WTC11 (cell line): ENCODE data around the gene LYRM9.

Experiments used
- ATF3 ChIP-seq: sonication (generic); formaldehyde crosslinking; conservative IDR thresholded peaks from 2 replicates; pipeline ENCODE4 v1.8.1; 2022; ENCODE audit warnings: mild to moderate bottlenecking, missing genetic modification reagents
- CTCF ChIP-seq: fragments of 200-600 bp; IDR thresholded peaks from 2 replicates; pipeline ENCODE4 v1.8.0; 2022; ENCODE audit warnings: antibody characterized with exemption
- GABPB1 ChIP-seq: sonication (generic); formaldehyde crosslinking; IDR thresholded peaks from 2 replicates; pipeline ENCODE4 v1.8.1; 2023; ENCODE audit warnings: mild to moderate bottlenecking, missing genetic modification reagents
- ZBTB43 ChIP-seq: sonication (generic); formaldehyde crosslinking; IDR thresholded peaks from 2 replicates; pipeline ENCODE4 v1.8.1; 2023; ENCODE audit warnings: mild to moderate bottlenecking, missing genetic modification reagents
- TF ChIP-seq, protein P1 (sequence below): fragments of 250-450 bp; sonication (Bioruptor Pico); IDR thresholded peaks from 2 replicates; pipeline ENCODE4 v1.9.0; 2021; ENCODE audit warnings: moderate library complexity, mild to moderate bottlenecking, inconsistent platforms, borderline replicate concordance

- TF ChIP-seq, protein P1, sequence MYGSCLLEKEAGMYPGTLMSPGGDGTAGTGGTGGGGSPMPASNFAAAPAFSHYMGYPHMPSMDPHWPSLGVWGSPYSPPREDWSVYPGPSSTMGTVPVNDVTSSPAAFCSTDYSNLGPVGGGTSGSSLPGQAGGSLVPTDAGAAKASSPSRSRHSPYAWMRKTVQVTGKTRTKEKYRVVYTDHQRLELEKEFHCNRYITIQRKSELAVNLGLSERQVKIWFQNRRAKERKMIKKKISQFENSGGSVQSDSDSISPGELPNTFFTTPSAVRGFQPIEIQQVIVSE (CRISPR knock-in tag) = no peak
- TF ChIP-seq GABPB1 (CRISPR knock-in tag) (no peak), CTCF (no peak), ATF3 (CRISPR knock-in tag) (no peak), ZBTB43 (CRISPR knock-in tag) (no peak)
Observed at GRCh38 chr17:27873211-27873610, 20.0 kb downstream of the LYRM9 start.
